K562 (cell line): Measurements from ENCODE around the gene HSD11B2. TPM values are rescaled to one million over a fixed set of nuclear protein-coding genes. Genes with fewer than 3 reads are reported as not detected.
"Not testable (repeated sequence)": the region's sequence is repeated elsewhere in the genome, so short reads cannot be mapped to it uniquely, and the experiment has no call there.

Source experiments
- ATAC-seq: fragments of 200-7000 bp; cut with Tn5 transposase; 3 replicates; pipeline ENCODE4 v1.9.1; 2020; ENCODE audit warnings: moderate library complexity
- BruUV-seq: library from RNA; stranded (reverse); fragments of 400-500 nt; replicated peaks from 2 replicates; lab custom pipeline; 2021; lab: Mats Ljungman, UMichigan
- CTCF ChIA-PET: fragments of 300-600 bp; formaldehyde crosslinking; extraction: SDS; loops from one replicate; lab custom pipeline; 2021; ENCODE audit warnings: low intra/inter-chr PET ratio; lab: Yijun Ruan, JAX
- POLR2A ChIA-PET: fragments of 300-600, 350-650 bp; sonication (Branson Sonifier 250); formaldehyde crosslinking; extraction: SDS; loops from one replicate; lab custom pipeline; 2021; ENCODE audit warnings: antibody characterized with exemption, inconsistent platforms; lab: Yijun Ruan, JAX
- DNase-seq, 4 experiments: peaks; one replicate each; pipeline versions ENCODE4 v3.0.0 to v3.0.0-alpha.2; 2011 to 2018; ENCODE audit warnings: low spot score in 3 of 4, mixed read lengths in 3 of 4; ENCODE audit errors: extremely low read depth in 1 of 4
- FAIRE-seq: peaks from 2 replicates; lab custom pipeline; 2011; peaks lifted over from hg19 to GRCh38; lab: Jason Lieb, UNC
- H2AFZ ChIP-seq: 2 replicates; pipeline ENCODE4 v1.6.0; 2011; ENCODE audit warnings: low read depth, low read length, control low read depth, inconsistent platforms
- H3K27ac ChIP-seq: fragments of 200-600 bp; 3 replicates; pipeline ENCODE4 v1.8.0; 2011; ENCODE audit warnings: low read depth, mild to moderate bottlenecking, control low read depth, inconsistent platforms, low read length, moderate library complexity, mixed read lengths; ENCODE audit errors: extremely low read depth
- H3K27me3 ChIP-seq, 2 experiments: fragments of 300-600 bp in 1 of 2; 2 replicates in 1 of 2; 3 replicates in 1 of 2; pipeline versions ENCODE4 v1.6.0 to v1.8.0; 2011; ENCODE audit warnings: inconsistent platforms in 2 of 2, low read length in 2 of 2, mild to moderate bottlenecking in 1 of 2, mixed read lengths in 1 of 2, moderate library complexity in 1 of 2; ENCODE audit not compliant: control insufficient read depth in 2 of 2, insufficient read depth in 2 of 2
- H3K36me3 ChIP-seq: fragments of 300-600 bp; 3 replicates; pipeline ENCODE4 v1.8.0; 2011; ENCODE audit warnings: mild to moderate bottlenecking, low read length, inconsistent platforms; ENCODE audit not compliant: control insufficient read depth, insufficient read depth
- H3K4me1 ChIP-seq, 2 experiments: fragments of 200-600 bp in 1 of 2; replicated peaks in 1 of 2; 2 replicates in 1 of 2; 3 replicates in 1 of 2; pipeline versions ENCODE4 v1.5.1 to v1.8.0; 2011; ENCODE audit warnings: inconsistent platforms in 2 of 2, low read length in 2 of 2, mild to moderate bottlenecking in 1 of 2, mixed read lengths in 1 of 2, moderate library complexity in 1 of 2; ENCODE audit not compliant: control insufficient read depth in 2 of 2, insufficient read depth in 2 of 2
- H3K4me2 ChIP-seq: 2 replicates; pipeline ENCODE4 v1.6.1; 2011; ENCODE audit warnings: low read length, control low read depth, inconsistent platforms, mixed read lengths; ENCODE audit not compliant: insufficient read depth
- H3K4me3 ChIP-seq: fragments of 200-600 bp; sonication (generic), shearing (Covaris generic); 2 replicates; pipeline ENCODE4 v1.5.1; 2016; ENCODE audit warnings: control low read depth, inconsistent platforms
- H3K79me2 ChIP-seq: fragments of 200-600 bp; 3 replicates; pipeline ENCODE4 v1.8.0; 2011; ENCODE audit warnings: low read length, inconsistent platforms; ENCODE audit not compliant: control insufficient read depth, insufficient read depth
- H3K9ac ChIP-seq, 2 experiments: 2 replicates each; pipeline versions ENCODE4 v1.6.0 to v1.6.1; 2011; ENCODE audit warnings: low read depth in 2 of 2, low read length in 2 of 2, control low read depth in 1 of 2, inconsistent platforms in 1 of 2, mild to moderate bottlenecking in 1 of 2, mixed read lengths in 1 of 2; ENCODE audit not compliant: insufficient read depth in 1 of 2
- H3K9me1 ChIP-seq: one replicate; pipeline ENCODE4 v1.6.0; 2011; ENCODE audit warnings: inconsistent platforms, mild to moderate bottlenecking, low read length, moderate library complexity; ENCODE audit not compliant: control insufficient read depth, insufficient read depth
- H3K9me3 ChIP-seq: replicated peaks from 2 replicates; pipeline ENCODE4 v1.5.1; 2011; ENCODE audit warnings: low read depth, low read length, inconsistent platforms; ENCODE audit not compliant: control insufficient read depth, insufficient read depth
- H4K20me1 ChIP-seq: replicated peaks from 2 replicates; pipeline ENCODE4 v1.6.1; 2011; ENCODE audit warnings: low read length, inconsistent platforms, mixed read lengths; ENCODE audit not compliant: control insufficient read depth, insufficient read depth
- CBX2 ChIP-seq: fragments of 200-600 bp; sonication (generic); IDR thresholded peaks from one replicate; pipeline ENCODE4 v1.6.1; 2012; ENCODE audit warnings: mild to moderate bottlenecking, low read length, inconsistent platforms; ENCODE audit not compliant: insufficient read depth, poor library complexity, severe bottlenecking
- LCOR ChIP-seq: sonication (generic); formaldehyde crosslinking; IDR thresholded peaks from 2 replicates; pipeline ENCODE4 v1.8.0; 2022; ENCODE audit warnings: mild to moderate bottlenecking, missing genetic modification reagents
- SMC3 ChIP-seq: conservative IDR thresholded peaks from 2 replicates; pipeline ENCODE4 v1.6.1; 2011; ENCODE audit warnings: low read depth, low read length, improper control_type of control experiment; ENCODE audit not compliant: insufficient read depth
- ZNF224 ChIP-seq: sonication (generic); formaldehyde crosslinking; IDR thresholded peaks from 2 replicates; pipeline ENCODE4 v1.8.0; 2022; ENCODE audit warnings: mild to moderate bottlenecking, missing genetic modification reagents
- WGBS: fragments of 100-300 bp; shearing (Covaris generic); methylation state at CpG from one replicate; pipeline ENCODE4 v1.1.6; 2016; ENCODE audit warnings: low coverage, mixed read lengths; ENCODE audit not compliant: insufficient coverage; ENCODE audit errors: missing lambda C conversion rate; 5-methylcytosine and 5-hydroxymethylcytosine counted together
- in situ Hi-C: fragments of 300-500 bp; cut with MboI; formaldehyde crosslinking; loops from 4 replicates; pipeline ENCODE4 v1.15.0; 2018; ENCODE audit warnings: inconsistent platforms, mixed read lengths
- intact Hi-C: fragments of 100-400 bp; cut with micrococcal nuclease; formaldehyde crosslinking; loops from 2 replicates; pipeline ENCODE4 v1.14.2; 2022
- polyA plus RNA-seq, 8 experiments: library from polyadenylated mRNA; depleted of rRNA in 4 of 8; stranded (reverse) in 5 of 8; unstranded in 3 of 8; fragments of >200 nt; fragmentation: Nextera tagmentation in 2 of 8; fragmentation: Illumina TruSeq in 1 of 8; extraction: Ambion mirVana in 2 of 8; extraction: Trizol in 1 of 8; gene quantifications; 2 replicates each; pipeline versions ENCODE4 v1.2.1 to v1.2.3, GENCODE V29; 2011 to 2014; ENCODE audit warnings: inconsistent platforms in 1 of 8, missing spikeins in 1 of 8
- total RNA-seq, 7 experiments: library from RNA; depleted of rRNA in 6 of 7; stranded (reverse); fragments of >200 nt in 6 of 7; fragmentation: Illumina TruSeq in 2 of 7; extraction: Trizol in 2 of 7; gene quantifications; 2 replicates each; pipeline versions ENCODE4 v1.2.1 to v1.2.3, GENCODE V29; 2011 to 2021; ENCODE audit warnings: low replicate concordance in 1 of 7

HSD11B2 gene
- total and polyA plus RNA-seq, 9 of the 15 experiments (the other 6 are each of a cell fraction or from before 2014, with no cell fraction given) = 0.08 to 2.0 (median 0.79) TPM

DNA sequence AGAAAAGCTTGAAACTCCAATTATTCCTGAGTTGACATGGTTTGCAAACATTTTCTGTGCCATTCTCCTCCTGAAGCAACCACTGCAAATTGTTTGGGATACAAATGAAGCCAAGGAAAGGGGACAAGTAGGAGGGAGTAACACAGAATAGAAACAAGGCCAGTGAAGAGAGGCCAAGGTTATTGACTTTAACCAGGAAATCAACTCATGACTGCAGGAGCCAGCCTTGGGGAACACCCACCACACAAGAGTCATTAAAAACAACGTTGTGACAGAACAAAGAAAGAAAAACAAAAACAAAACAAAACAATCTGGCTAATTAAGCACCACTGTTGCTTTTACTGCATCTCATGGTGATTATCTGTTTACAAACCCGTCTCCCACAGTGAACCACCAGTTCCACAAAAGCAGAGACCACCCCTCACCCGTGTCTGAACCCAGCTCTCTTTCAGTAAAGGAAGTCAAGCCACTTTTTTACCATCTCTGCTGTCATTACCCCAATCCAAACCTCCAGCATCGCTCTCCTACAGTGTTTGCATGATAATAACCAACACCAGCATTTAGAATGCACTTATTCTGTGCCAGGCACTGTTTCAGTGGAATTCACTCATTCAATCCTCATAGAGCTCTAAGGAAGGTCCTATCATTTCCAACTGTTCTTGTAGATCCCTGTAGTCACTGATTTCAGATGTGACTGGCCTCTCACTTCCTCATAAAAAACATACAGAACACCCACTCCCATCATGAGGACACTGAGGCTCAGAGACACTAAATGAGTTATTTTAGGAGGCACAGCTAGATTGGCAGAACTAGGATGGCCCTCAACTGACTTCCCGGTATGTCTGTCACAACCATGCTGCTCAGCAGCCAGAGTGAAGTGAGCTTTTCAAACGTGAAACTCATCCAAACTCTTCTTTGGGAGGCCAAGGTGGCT lies 16.7 kb upstream of the HSD11B2 start:
- intact Hi-C loops (loop anchor here (10.0 kb wide), 1 partner anchor 49 kb away; no protein-coding TSS in a partner anchor), in situ Hi-C loops (loop anchor here (25.0 kb wide), 1 partner anchor 452 kb away; the partner anchor contains the start of gene CES3)
- no peaks in the 10 kb centered on the region for H3K9me3 ChIP-seq
- no peak overlapping the region for H2AFZ ChIP-seq
- H3K79me2 ChIP-seq = no peaks in the 10 kb centered on the region
- no TSS peak for BruUV-seq
- no peaks in the 10 kb centered on the region for H3K36me3 ChIP-seq
- no peak overlapping the region for H3K27ac ChIP-seq
- H3K9me1 ChIP-seq = no peaks in the 10 kb centered on the region
- ATAC-seq = no peak
- TF ChIP-seq ZNF224 (CRISPR knock-in tag) (no peak), CBX2 (peak; percentile 37), LCOR (CRISPR knock-in tag) (no peak), SMC3 (no peak)
- TF ChIP-seq, all 486 proteins: peak for 1
- H3K4me3 ChIP-seq = no peak overlapping the region
- H3K27me3 ChIP-seq = peaks cover 45 to 80% of the 10 kb centered on the region in 2 experiments
- FAIRE-seq = no peak
- DNase-seq = no peak
- H3K9ac ChIP-seq = peak overlapping the region in 1 of 2 experiments; percentile 26; a peak in 1 of 4 replicates
- no peak overlapping the region for H3K4me2 ChIP-seq
- H4K20me1 ChIP-seq = no peaks in the 10 kb centered on the region
- POLR2A ChIA-PET = interaction anchor here (0.6 to 1.3 kb wide), 5 partner anchors 19 to 88 kb away, joined by 3 to 4 read pairs (median 3); partner anchors contain the start of genes KCTD19 and LRRC36
- 0% methylated on average over 6 of the region's 6 CpGs for WGBS
- CTCF ChIA-PET = interaction anchor here (1.1 kb wide), 1 partner anchor 31 kb away, joined by 3 read pairs; no protein-coding TSS in a partner anchor
- H3K4me1 ChIP-seq = peaks cover 0 to 9% of the 10 kb centered on the region in 2 experiments; a peak in 2 of 5 replicates

DNA sequence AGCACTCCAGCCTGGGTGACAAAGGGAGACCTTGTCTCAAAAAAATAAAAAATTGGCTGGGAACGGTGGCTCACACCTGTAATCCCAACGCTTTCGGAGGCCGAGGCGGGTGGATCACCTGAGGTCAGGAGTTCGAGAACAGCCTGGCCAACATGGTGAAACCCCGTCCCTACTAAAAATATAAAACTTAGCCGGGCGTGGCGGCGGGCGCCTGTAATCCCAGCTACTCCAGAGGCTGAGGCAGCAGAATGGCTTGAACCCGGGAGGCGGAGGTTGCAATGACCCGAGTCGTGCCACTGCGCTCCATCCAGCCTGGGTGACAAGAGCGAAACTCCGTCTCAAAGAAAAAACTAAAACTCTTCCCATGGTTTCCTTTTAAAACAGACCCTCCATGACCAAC lies 15.5 kb upstream of the HSD11B2 start:
- H3K27me3 ChIP-seq = peaks cover 42 to 72% of the 10 kb centered on the region in 2 experiments
- CTCF ChIA-PET = interaction anchor here (1.1 kb wide), 1 partner anchor 32 kb away, joined by 3 read pairs; no protein-coding TSS in a partner anchor
- POLR2A ChIA-PET = interaction anchor here (0.8 kb wide), 2 partner anchors 26 to 89 kb away, joined by 3 to 4 read pairs; partner anchors contain the start of genes KCTD19 and LRRC36
- in situ Hi-C loops (loop anchor here (25.0 kb wide), 1 partner anchor 453 kb away; the partner anchor contains the start of gene CES3), intact Hi-C loops (loop anchor here (10.0 kb wide), 1 partner anchor 51 kb away; no protein-coding TSS in a partner anchor)
- not testable (repeated sequence) for H4K20me1 ChIP-seq, FAIRE-seq, H2AFZ ChIP-seq, ATAC-seq, H3K4me3 ChIP-seq, H3K9me1 ChIP-seq, H3K4me1 ChIP-seq, BruUV-seq, H3K27ac ChIP-seq, H3K36me3 ChIP-seq, DNase-seq, H3K9ac ChIP-seq, H3K4me2 ChIP-seq, H3K79me2 ChIP-seq, H3K9me3 ChIP-seq
- 31% methylated on average over 17 of the region's 19 CpGs for WGBS
